K562 (cell line): ENCODE measurements around the gene SERPINE1.

Source experiments
- NFRKB ChIP-seq: fragments of 450-650 bp; IDR thresholded peaks from 2 replicates; pipeline ENCODE4 v1.6.1; 2016; ENCODE audit warnings: low read depth
- TF ChIP-seq, protein P1 (sequence below), 3 experiments: IDR thresholded peaks in 2 of 3; conservative IDR thresholded peaks in 1 of 3; 2 replicates each; pipeline ENCODE4 v1.5.1; 2011 to 2012; ENCODE audit warnings: low read length in 3 of 3, mild to moderate bottlenecking in 3 of 3, control low read depth in 2 of 3, improper control_type of control experiment in 1 of 3, inconsistent platforms in 1 of 3, low read depth in 1 of 3, mixed read lengths in 1 of 3, moderate library complexity in 1 of 3; ENCODE audit not compliant: insufficient read depth in 2 of 3
- TF ChIP-seq, protein P2 (sequence below): sonication (generic); formaldehyde crosslinking; IDR thresholded peaks from 2 replicates; pipeline ENCODE4 v1.5.0; 2020; ENCODE audit warnings: missing genetic modification reagents

DNA sequence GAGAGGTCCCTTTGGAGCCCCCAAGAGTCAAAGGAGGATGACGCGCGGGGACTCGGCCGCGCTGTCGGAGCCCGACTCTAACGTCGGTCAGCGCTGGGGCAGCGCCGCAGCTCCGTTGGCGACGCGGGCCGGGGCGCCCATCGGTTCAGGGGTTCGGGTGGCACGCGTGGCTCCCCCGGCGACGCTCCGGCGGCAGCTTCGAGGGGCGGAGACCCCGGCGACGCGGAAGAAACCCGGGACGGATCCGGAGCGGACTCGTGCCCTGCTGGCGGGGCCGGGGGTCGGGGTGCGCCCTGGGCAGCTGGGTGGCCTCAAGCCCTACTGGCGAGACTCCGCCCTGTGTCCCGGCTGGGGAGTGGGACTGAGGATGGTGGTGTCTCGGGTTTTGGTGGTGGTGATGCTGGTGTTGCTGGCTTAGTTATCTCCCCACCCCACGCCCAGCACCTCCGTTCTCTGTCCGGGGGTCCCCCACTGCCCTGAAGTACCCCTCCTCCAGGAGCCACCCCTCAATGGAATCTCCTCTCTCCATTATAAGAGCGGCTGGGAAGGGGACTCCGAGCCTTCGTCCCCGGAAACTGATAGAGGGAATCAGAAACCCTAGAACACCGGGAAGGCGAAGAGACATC lies 53.3 kb downstream of the SERPINE1 start, which contains the start of gene NAT16:
- no peak for TF ChIP-seq NFRKB
- TF ChIP-seq, protein P1, sequence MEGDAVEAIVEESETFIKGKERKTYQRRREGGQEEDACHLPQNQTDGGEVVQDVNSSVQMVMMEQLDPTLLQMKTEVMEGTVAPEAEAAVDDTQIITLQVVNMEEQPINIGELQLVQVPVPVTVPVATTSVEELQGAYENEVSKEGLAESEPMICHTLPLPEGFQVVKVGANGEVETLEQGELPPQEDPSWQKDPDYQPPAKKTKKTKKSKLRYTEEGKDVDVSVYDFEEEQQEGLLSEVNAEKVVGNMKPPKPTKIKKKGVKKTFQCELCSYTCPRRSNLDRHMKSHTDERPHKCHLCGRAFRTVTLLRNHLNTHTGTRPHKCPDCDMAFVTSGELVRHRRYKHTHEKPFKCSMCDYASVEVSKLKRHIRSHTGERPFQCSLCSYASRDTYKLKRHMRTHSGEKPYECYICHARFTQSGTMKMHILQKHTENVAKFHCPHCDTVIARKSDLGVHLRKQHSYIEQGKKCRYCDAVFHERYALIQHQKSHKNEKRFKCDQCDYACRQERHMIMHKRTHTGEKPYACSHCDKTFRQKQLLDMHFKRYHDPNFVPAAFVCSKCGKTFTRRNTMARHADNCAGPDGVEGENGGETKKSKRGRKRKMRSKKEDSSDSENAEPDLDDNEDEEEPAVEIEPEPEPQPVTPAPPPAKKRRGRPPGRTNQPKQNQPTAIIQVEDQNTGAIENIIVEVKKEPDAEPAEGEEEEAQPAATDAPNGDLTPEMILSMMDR (IDR thresholded peaks at IDR 0.05 in 2 of 3, conservative IDR thresholded peaks at IDR 0.05 in 1 of 3; ENCODE audit: insufficient read depth in 2 of 3, low read depth in 1 of 3, low read length in 3 of 3): no peak
- TF ChIP-seq, protein P2, sequence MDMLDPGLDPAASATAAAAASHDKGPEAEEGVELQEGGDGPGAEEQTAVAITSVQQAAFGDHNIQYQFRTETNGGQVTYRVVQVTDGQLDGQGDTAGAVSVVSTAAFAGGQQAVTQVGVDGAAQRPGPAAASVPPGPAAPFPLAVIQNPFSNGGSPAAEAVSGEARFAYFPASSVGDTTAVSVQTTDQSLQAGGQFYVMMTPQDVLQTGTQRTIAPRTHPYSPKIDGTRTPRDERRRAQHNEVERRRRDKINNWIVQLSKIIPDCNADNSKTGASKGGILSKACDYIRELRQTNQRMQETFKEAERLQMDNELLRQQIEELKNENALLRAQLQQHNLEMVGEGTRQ: no peak
